NCI-H748 (cell line): ENCODE results near the gene MTNR1A.

ENCODE experiments used
- DNase-seq: peaks from one replicate; lab custom pipeline; 2025; ENCODE audit not compliant: unreplicated experiment; lab: John Stamatoyannopoulos, UW

MTNR1A gene

GRCh38 chr4:186494496-186494895 is 60.9 kb downstream of the MTNR1A start:
- DNase-seq: no peak

- no peak for DNase-seq
These were observed 67.6 kb downstream of the MTNR1A start for GRCh38 chr4:186487726-186488125.

GRCh38 chr4:186486172-186486571 is 69.2 kb downstream of the MTNR1A start:
- no peak for DNase-seq

- DNase-seq: no peak
These were observed 69.8 kb downstream of the MTNR1A start for GRCh38 chr4:186485561-186486062.

- no peak for DNase-seq
These were observed 70.2 kb downstream of the MTNR1A start for GRCh38 chr4:186485150-186485549.

- DNase-seq: no peak
These were observed 71.7 kb downstream of the MTNR1A start for GRCh38 chr4:186483656-186484055.
